Adrenal gland (tissue), 5 donors: ENCODE measurements around the gene CFD.

ENCODE experiments used
- POLR2A ChIP-seq, 2 donors: fragments of 450-650 bp; IDR thresholded peaks; one replicate each; pipeline ENCODE4 v1.6.1; 2017; ENCODE audit warnings: antibody characterized with exemption in 2 of 2, mild to moderate bottlenecking in 2 of 2, moderate library complexity in 1 of 2
- TF ChIP-seq, protein P1 (sequence below), 6 experiments: fragments of 450-650 bp in 4 of 6; fragments of 200-600 bp in 2 of 6; sonication (generic) in 1 of 6; IDR thresholded peaks; 1 replicate in 5 of 6; 2 replicates in 1 of 6; pipeline versions ENCODE4 v1.5.1 to v1.8.0; 2016 to 2021; ENCODE audit warnings: antibody characterized with exemption in 6 of 6, mild to moderate bottlenecking in 2 of 6, moderate library complexity in 1 of 6
- donor health status: DM: no; HTN: no; CAD: no.

DNA sequence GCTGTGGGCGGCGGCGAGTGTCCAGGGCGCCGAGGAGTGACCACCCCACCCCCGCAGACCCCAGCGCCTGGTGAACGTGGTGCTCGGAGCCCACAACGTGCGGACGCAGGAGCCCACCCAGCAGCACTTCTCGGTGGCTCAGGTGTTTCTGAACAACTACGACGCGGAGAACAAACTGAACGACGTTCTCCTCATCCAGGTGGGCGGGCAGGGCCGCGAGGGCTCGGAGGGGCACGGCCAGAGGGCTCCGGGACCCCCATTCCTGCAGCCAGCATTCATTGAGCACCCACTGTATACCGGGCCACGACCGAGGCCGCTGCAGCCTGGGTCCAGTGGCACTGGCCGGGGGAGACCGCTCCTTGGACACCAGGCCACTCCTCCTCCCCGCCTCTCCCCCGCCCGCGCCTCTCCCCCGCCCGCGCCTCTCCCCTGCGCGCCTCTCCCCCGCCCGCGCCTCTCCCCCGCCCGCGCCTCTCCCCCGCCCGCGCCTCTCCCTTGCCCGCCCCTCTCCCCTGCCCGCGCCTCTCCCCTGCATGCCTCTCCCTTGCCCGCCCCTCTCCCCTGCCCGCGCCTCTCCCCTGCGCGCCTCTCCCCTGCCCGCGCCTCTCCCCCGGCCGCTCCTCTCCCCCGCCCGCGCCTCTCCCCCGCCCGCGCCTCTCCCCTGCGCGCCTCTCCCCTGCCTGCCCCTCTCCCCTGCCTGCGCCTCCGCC, 15.5 kb upstream of the CFD start:
- TF ChIP-seq, protein P1, sequence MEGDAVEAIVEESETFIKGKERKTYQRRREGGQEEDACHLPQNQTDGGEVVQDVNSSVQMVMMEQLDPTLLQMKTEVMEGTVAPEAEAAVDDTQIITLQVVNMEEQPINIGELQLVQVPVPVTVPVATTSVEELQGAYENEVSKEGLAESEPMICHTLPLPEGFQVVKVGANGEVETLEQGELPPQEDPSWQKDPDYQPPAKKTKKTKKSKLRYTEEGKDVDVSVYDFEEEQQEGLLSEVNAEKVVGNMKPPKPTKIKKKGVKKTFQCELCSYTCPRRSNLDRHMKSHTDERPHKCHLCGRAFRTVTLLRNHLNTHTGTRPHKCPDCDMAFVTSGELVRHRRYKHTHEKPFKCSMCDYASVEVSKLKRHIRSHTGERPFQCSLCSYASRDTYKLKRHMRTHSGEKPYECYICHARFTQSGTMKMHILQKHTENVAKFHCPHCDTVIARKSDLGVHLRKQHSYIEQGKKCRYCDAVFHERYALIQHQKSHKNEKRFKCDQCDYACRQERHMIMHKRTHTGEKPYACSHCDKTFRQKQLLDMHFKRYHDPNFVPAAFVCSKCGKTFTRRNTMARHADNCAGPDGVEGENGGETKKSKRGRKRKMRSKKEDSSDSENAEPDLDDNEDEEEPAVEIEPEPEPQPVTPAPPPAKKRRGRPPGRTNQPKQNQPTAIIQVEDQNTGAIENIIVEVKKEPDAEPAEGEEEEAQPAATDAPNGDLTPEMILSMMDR (IDR thresholded peaks at IDR 0.05): no peak
- TF ChIP-seq POLR2A (IDR thresholded peaks at IDR 0.05): no peak
